ENCODE data around the gene CH25H. TPM values are rescaled to one million over a fixed set of nuclear protein-coding genes. Genes with fewer than 3 reads are reported as not detected.

Gene CH25H
- total RNA-seq, 1 experiment from 2014 or later, result 0.22 TPM

GRCh38 chr10:89163265-89163995 is 43.7 kb downstream of the CH25H start:
- H3K4me3 ChIP-seq, result no peak overlapping the region
- no peaks in the 10 kb centered on the region for H3K4me1 ChIP-seq
- H3K36me3 ChIP-seq, result no peaks in the 10 kb centered on the region
- no peaks in the 10 kb centered on the region for H3K27me3 ChIP-seq
- H3K27ac ChIP-seq, result no peak overlapping the region
- no peak for DNase-seq
- no peaks in the 10 kb centered on the region for H3K9me3 ChIP-seq (replicated peaks)

- DNase-seq, result no peak
- H3K9me3 ChIP-seq (replicated peaks), result no peaks in the 10 kb centered on the region
- no peaks in the 10 kb centered on the region for H3K27me3 ChIP-seq
Measured at GRCh38 chr10:89162596-89162995, 44.5 kb downstream of the CH25H start.

GRCh38 chr10:89160339-89160738 is 46.8 kb downstream of the CH25H start:
- Histone ChIP-seq H3K4me3 (no peak overlapping the region), H3K36me3 (no peaks in the 10 kb centered on the region), H3K4me1 (no peaks in the 10 kb centered on the region), H3K27ac (no peak overlapping the region), H3K27me3 (no peaks in the 10 kb centered on the region), H3K9me3 (replicated peaks) (no peaks in the 10 kb centered on the region)
- DNase-seq, result no peak

More at GRCh38 chr10:89162596-89162995, 44.5 kb downstream of the CH25H start:
- Histone ChIP-seq H3K27ac (no peak overlapping the region), H3K36me3 (no peaks in the 10 kb centered on the region), H3K4me1 (no peaks in the 10 kb centered on the region), H3K4me3 (no peak overlapping the region)

GRCh38 chr10:89159761-89160160 is 47.4 kb downstream of the CH25H start:
- no peak overlapping the region for H3K4me3 ChIP-seq
- H3K9me3 ChIP-seq (replicated peaks), result no peaks in the 10 kb centered on the region
- H3K27ac ChIP-seq, result no peak overlapping the region
- DNase-seq, result no peak
- no peaks in the 10 kb centered on the region for H3K27me3 ChIP-seq
- H3K4me1 ChIP-seq, result no peaks in the 10 kb centered on the region
- H3K36me3 ChIP-seq, result no peaks in the 10 kb centered on the region

GRCh38 chr10:89159316-89159715 is 47.8 kb downstream of the CH25H start:
- H3K4me3 ChIP-seq, result no peak overlapping the region
- H3K36me3 ChIP-seq, result no peaks in the 10 kb centered on the region
- no peaks in the 10 kb centered on the region for H3K4me1 ChIP-seq
- H3K27me3 ChIP-seq, result no peaks in the 10 kb centered on the region
- no peaks in the 10 kb centered on the region for H3K9me3 ChIP-seq (replicated peaks)
- no peak overlapping the region for H3K27ac ChIP-seq
- DNase-seq, result no peak

GRCh38 chr10:89158446-89158845 is 48.7 kb downstream of the CH25H start:
- no peak overlapping the region for H3K27ac ChIP-seq
- no peaks in the 10 kb centered on the region for H3K9me3 ChIP-seq (replicated peaks)
- no peaks in the 10 kb centered on the region for H3K4me1 ChIP-seq
- DNase-seq, result no peak
- no peak overlapping the region for H3K4me3 ChIP-seq
- no peaks in the 10 kb centered on the region for H3K27me3 ChIP-seq
- H3K36me3 ChIP-seq, result no peaks in the 10 kb centered on the region

- H3K27me3 ChIP-seq, result no peaks in the 10 kb centered on the region
- no peak overlapping the region for H3K27ac ChIP-seq
- H3K4me3 ChIP-seq, result no peak overlapping the region
- no peak for DNase-seq
- H3K36me3 ChIP-seq, result no peaks in the 10 kb centered on the region
- no peaks in the 10 kb centered on the region for H3K4me1 ChIP-seq
- H3K9me3 ChIP-seq (replicated peaks), result no peaks in the 10 kb centered on the region
Measured at GRCh38 chr10:89156161-89156835, 50.8 kb downstream of the CH25H start.

Other genes starting within 250 kb of the CH25H start
- 0.48 and 0.75 TPM in 2 replicates for gene FAS, start 216.5 kb downstream of the CH25H start, total RNA-seq (2014; rRNA removed; shearing (Covaris generic))
- gene LIPA, start 44.5 kb upstream of the CH25H start, total RNA-seq (2014; rRNA removed; shearing (Covaris generic)), result 14.5 and 14.6 TPM in 2 replicates
- gene IFIT2, start 94.7 kb upstream of the CH25H start, total RNA-seq (2014; rRNA removed; shearing (Covaris generic)), result 0.26 and 0.28 TPM in 2 replicates
- gene IFIT3, start 120.7 kb upstream of the CH25H start, total RNA-seq (2014; rRNA removed; shearing (Covaris generic)), result 0.73 and 0.76 TPM in 2 replicates
- not detected in 2 replicates for gene IFIT1B, start 170.7 kb upstream of the CH25H start, total RNA-seq (2014; rRNA removed; shearing (Covaris generic))
- 0.33 and 0.36 TPM in 2 replicates for gene IFIT1, start 185.3 kb upstream of the CH25H start, total RNA-seq (2014; rRNA removed; shearing (Covaris generic))
- gene IFIT5, start 207.3 kb upstream of the CH25H start, total RNA-seq (2014; rRNA removed; shearing (Covaris generic)), result 7.1 and 8.1 TPM in 2 replicates